SK-N-SH (cell line): ENCODE results near the gene NDST4.

Experiments used
- EZH2phosphoT487 ChIP-seq: fragments of 200-600 bp; sonication (generic); IDR thresholded peaks from 2 replicates; pipeline ENCODE4 v1.6.1; 2017; ENCODE audit warnings: low read depth, mixed run types, mild to moderate bottlenecking, antibody characterized with exemption, moderate library complexity, borderline replicate concordance
- FOXJ3 ChIP-seq: sonication (generic); formaldehyde crosslinking; IDR thresholded peaks from 2 replicates; pipeline ENCODE4 v1.5.1; 2020; ENCODE audit warnings: mild to moderate bottlenecking, missing genetic modification reagents
- FOXM1 ChIP-seq: IDR thresholded peaks from 2 replicates; pipeline ENCODE4 v1.4.0; 2012; ENCODE audit warnings: low read depth, mild to moderate bottlenecking
- GATA2 ChIP-seq: sonication (generic); formaldehyde crosslinking; IDR thresholded peaks from 2 replicates; pipeline ENCODE4 v1.5.0; 2020; ENCODE audit warnings: mild to moderate bottlenecking, missing genetic modification reagents
- POLR2AphosphoS5 ChIP-seq: IDR thresholded peaks from 2 replicates; pipeline ENCODE4 v1.6.1; 2012; ENCODE audit warnings: low read depth, low read length
- RAD21 ChIP-seq: IDR thresholded peaks from 2 replicates; pipeline ENCODE4 v1.6.1; 2012; ENCODE audit warnings: mild to moderate bottlenecking, low read length
- SIN3A ChIP-seq: IDR thresholded peaks from 2 replicates; pipeline ENCODE4 v1.6.1; 2012; ENCODE audit warnings: low read depth, mild to moderate bottlenecking, low read length, moderate library complexity, borderline replicate concordance
- TAF1 ChIP-seq: IDR thresholded peaks from 2 replicates; pipeline ENCODE4 v1.6.1; 2012; ENCODE audit warnings: low read depth, mild to moderate bottlenecking, low read length, moderate library complexity, borderline replicate concordance
- TEAD4 ChIP-seq: IDR thresholded peaks from 2 replicates; pipeline ENCODE4 v1.4.0; 2012; ENCODE audit warnings: mild to moderate bottlenecking, borderline replicate concordance; ENCODE audit not compliant: insufficient read depth
- TF ChIP-seq, protein P1 (sequence below): fragments of 200-600 bp; sonication (generic); IDR thresholded peaks from 2 replicates; pipeline ENCODE4 v1.6.1; 2017; ENCODE audit warnings: antibody characterized with exemption, mild to moderate bottlenecking, moderate library complexity
- TF ChIP-seq, protein P2 (sequence below): IDR thresholded peaks from 2 replicates; pipeline ENCODE4 v1.6.1; 2012; ENCODE audit warnings: mild to moderate bottlenecking, low read depth, low read length, moderate library complexity
- TF ChIP-seq, protein P3 (sequence below): IDR thresholded peaks from 2 replicates; pipeline ENCODE4 v1.4.0; 2012; ENCODE audit warnings: low read depth

DNA sequence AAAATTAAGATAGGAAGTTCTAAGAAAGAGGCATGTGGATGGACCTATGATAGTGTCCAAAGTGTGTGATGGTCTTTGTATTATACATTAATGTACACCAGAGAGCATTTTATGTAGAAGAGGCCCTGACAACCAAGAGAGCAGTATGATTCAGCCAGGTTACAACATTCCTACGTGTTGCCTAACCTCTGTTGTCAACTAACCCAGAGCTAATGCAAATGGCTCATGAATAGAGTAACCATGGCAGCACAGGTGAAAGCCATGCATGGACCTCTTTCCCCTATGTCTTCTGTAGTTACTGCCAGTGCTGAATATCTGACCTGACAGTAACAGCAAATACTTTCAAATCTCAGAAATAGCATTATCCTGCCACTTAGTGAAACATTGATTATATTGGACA lies 255.6 kb downstream of the NDST4 start:
- no peak for TF ChIP-seq EZH2phosphoT487
- TF ChIP-seq, protein P1, sequence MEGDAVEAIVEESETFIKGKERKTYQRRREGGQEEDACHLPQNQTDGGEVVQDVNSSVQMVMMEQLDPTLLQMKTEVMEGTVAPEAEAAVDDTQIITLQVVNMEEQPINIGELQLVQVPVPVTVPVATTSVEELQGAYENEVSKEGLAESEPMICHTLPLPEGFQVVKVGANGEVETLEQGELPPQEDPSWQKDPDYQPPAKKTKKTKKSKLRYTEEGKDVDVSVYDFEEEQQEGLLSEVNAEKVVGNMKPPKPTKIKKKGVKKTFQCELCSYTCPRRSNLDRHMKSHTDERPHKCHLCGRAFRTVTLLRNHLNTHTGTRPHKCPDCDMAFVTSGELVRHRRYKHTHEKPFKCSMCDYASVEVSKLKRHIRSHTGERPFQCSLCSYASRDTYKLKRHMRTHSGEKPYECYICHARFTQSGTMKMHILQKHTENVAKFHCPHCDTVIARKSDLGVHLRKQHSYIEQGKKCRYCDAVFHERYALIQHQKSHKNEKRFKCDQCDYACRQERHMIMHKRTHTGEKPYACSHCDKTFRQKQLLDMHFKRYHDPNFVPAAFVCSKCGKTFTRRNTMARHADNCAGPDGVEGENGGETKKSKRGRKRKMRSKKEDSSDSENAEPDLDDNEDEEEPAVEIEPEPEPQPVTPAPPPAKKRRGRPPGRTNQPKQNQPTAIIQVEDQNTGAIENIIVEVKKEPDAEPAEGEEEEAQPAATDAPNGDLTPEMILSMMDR: no peak
- TF ChIP-seq FOXM1: no peak
- no peak for TF ChIP-seq POLR2AphosphoS5
- TF ChIP-seq, protein P2, sequence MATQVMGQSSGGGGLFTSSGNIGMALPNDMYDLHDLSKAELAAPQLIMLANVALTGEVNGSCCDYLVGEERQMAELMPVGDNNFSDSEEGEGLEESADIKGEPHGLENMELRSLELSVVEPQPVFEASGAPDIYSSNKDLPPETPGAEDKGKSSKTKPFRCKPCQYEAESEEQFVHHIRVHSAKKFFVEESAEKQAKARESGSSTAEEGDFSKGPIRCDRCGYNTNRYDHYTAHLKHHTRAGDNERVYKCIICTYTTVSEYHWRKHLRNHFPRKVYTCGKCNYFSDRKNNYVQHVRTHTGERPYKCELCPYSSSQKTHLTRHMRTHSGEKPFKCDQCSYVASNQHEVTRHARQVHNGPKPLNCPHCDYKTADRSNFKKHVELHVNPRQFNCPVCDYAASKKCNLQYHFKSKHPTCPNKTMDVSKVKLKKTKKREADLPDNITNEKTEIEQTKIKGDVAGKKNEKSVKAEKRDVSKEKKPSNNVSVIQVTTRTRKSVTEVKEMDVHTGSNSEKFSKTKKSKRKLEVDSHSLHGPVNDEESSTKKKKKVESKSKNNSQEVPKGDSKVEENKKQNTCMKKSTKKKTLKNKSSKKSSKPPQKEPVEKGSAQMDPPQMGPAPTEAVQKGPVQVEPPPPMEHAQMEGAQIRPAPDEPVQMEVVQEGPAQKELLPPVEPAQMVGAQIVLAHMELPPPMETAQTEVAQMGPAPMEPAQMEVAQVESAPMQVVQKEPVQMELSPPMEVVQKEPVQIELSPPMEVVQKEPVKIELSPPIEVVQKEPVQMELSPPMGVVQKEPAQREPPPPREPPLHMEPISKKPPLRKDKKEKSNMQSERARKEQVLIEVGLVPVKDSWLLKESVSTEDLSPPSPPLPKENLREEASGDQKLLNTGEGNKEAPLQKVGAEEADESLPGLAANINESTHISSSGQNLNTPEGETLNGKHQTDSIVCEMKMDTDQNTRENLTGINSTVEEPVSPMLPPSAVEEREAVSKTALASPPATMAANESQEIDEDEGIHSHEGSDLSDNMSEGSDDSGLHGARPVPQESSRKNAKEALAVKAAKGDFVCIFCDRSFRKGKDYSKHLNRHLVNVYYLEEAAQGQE: no peak
- TF ChIP-seq GATA2: no peak
- TF ChIP-seq FOXJ3 (CRISPR knock-in tag): no peak
- TF ChIP-seq TAF1: no peak
- TF ChIP-seq RAD21: no peak
- TF ChIP-seq, protein P3, sequence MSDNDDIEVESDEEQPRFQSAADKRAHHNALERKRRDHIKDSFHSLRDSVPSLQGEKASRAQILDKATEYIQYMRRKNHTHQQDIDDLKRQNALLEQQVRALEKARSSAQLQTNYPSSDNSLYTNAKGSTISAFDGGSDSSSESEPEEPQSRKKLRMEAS: no peak
- no peak for TF ChIP-seq TEAD4
- no peak for TF ChIP-seq SIN3A
